Gastrocnemius medialis (tissue), 4 donors: ENCODE measurements around the gene ZAP70.

Source experiments
- CTCF ChIP-seq, 5 experiments: fragments of 450-650 bp in 3 of 5; fragments of 200-600 bp in 2 of 5; sonication (generic) in 2 of 5; IDR thresholded peaks in 4 of 5; conservative IDR thresholded peaks in 1 of 5; 1 replicate in 4 of 5; 2 replicates in 1 of 5; pipeline ENCODE4 v1.5.1; 2016 to 2019; ENCODE audit warnings: antibody characterized with exemption in 5 of 5, mild to moderate bottlenecking in 3 of 5, moderate library complexity in 3 of 5
- POLR2A ChIP-seq, 2 donors: fragments of 450-650 bp; IDR thresholded peaks; one replicate each; pipeline ENCODE4 v1.6.1; 2017; ENCODE audit warnings: antibody characterized with exemption in 2 of 2, mild to moderate bottlenecking in 2 of 2, moderate library complexity in 2 of 2

DNA sequence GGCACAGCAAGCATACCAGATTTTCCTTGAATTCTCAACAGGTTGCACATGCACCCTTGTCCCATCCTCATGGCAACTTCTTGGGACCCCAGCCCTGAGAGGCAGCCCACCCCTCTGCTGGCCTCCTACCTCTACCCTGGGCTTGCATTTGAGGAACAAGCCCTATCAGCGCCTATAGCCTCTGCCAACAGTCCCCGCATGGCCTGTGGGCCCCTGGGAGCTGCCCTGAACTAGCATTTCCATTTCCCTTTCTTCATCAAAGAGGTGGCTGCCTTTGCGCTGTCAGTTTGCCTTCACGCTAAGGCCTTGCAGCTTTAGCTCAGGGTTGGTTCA lies 5.4 kb upstream of the ZAP70 start:
- TF ChIP-seq CTCF (IDR thresholded peaks at IDR 0.05 in 4 of 5, conservative IDR thresholded peaks at IDR 0.05 in 1 of 5) (no peak), POLR2A (IDR thresholded peaks at IDR 0.05) (no peak)
